Ishikawa (cell line): ENCODE data around the gene GET4.

ENCODE experiments used
- EP300 ChIP-seq: IDR thresholded peaks from 2 replicates; pipeline ENCODE4 v1.6.1; 2012; ENCODE audit warnings: borderline replicate concordance
- TAF1 ChIP-seq: IDR thresholded peaks from 2 replicates; pipeline ENCODE4 v1.6.1; 2012; ENCODE audit warnings: low read depth, mild to moderate bottlenecking
- YY1 ChIP-seq: IDR thresholded peaks from 2 replicates; pipeline ENCODE4 v1.6.1; 2012; ENCODE audit warnings: low read depth
- TF ChIP-seq, protein P1 (sequence below): IDR thresholded peaks from 2 replicates; pipeline ENCODE4 v1.6.1; 2012
- TF ChIP-seq, protein P2 (sequence below): IDR thresholded peaks from 2 replicates; pipeline ENCODE4 v1.6.1; 2012; ENCODE audit warnings: low read depth, mild to moderate bottlenecking

DNA sequence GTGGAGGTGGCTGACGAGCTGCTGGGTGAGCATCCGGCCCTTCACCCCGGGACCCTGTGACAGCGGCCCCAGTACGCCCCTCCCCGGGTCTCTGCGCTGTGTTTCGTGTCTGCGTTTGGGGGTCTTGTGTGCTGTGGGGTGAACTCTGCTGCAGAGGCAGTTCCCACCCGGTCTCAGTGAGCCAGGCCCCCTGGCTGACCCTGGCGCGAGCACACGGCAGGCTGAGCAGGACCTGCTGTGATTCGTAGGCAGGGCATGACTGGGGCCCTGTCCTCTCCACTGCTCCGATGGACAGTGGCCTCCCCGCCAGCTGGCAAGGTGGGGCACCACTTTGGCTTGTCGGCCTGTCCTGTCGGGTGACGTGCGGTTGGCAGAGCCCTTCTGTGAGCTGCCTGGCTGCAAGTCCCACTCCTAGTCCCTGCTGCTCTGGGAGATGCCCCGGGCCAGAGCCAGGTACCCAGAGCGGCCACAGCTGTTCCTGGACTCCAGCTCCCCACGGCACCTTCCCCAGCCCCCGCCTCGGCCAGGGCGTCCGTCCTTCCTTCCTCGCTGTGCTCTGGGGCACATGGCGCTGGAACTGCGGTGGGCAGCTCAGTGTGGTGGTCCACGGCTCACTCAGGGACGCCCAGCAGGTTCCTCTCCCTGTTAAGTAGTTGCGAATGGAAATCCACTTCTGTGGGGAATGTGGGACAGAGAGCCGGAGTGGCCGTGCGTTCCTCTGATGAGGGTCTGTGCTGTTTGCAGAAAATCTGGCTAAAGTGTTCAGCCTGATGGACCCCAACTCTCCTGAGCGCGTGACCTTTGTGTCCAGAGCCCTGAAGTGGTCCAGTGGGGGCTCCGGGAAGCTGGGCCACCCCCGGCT lies 10.5 kb downstream of the GET4 start:
- TF ChIP-seq EP300: no peak
- TF ChIP-seq, protein P1, sequence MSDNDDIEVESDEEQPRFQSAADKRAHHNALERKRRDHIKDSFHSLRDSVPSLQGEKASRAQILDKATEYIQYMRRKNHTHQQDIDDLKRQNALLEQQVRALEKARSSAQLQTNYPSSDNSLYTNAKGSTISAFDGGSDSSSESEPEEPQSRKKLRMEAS: no peak
- TF ChIP-seq YY1: no peak
- TF ChIP-seq, protein P2, sequence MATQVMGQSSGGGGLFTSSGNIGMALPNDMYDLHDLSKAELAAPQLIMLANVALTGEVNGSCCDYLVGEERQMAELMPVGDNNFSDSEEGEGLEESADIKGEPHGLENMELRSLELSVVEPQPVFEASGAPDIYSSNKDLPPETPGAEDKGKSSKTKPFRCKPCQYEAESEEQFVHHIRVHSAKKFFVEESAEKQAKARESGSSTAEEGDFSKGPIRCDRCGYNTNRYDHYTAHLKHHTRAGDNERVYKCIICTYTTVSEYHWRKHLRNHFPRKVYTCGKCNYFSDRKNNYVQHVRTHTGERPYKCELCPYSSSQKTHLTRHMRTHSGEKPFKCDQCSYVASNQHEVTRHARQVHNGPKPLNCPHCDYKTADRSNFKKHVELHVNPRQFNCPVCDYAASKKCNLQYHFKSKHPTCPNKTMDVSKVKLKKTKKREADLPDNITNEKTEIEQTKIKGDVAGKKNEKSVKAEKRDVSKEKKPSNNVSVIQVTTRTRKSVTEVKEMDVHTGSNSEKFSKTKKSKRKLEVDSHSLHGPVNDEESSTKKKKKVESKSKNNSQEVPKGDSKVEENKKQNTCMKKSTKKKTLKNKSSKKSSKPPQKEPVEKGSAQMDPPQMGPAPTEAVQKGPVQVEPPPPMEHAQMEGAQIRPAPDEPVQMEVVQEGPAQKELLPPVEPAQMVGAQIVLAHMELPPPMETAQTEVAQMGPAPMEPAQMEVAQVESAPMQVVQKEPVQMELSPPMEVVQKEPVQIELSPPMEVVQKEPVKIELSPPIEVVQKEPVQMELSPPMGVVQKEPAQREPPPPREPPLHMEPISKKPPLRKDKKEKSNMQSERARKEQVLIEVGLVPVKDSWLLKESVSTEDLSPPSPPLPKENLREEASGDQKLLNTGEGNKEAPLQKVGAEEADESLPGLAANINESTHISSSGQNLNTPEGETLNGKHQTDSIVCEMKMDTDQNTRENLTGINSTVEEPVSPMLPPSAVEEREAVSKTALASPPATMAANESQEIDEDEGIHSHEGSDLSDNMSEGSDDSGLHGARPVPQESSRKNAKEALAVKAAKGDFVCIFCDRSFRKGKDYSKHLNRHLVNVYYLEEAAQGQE: no peak
- TF ChIP-seq TAF1: no peak
